HG03196 (cell line): ENCODE measurements around the gene KAZN.

Source experiments
- ATAC-seq: cut with Tn5 transposase; IDR thresholded peaks from one replicate; pipeline ENCODE4 v1.9.1; 2021; ENCODE audit not compliant: unreplicated experiment

The KAZN gene

GRCh38 chr1:14925336-14926136 is 327.1 kb downstream of the KAZN start:
- ATAC-seq = no peak

- ATAC-seq = no peak
These were observed 327.7 kb downstream of the KAZN start for GRCh38 chr1:14926229-14926628.

GRCh38 chr1:14926818-14927575 is 328.5 kb downstream of the KAZN start:
- no peak for ATAC-seq

DNA sequence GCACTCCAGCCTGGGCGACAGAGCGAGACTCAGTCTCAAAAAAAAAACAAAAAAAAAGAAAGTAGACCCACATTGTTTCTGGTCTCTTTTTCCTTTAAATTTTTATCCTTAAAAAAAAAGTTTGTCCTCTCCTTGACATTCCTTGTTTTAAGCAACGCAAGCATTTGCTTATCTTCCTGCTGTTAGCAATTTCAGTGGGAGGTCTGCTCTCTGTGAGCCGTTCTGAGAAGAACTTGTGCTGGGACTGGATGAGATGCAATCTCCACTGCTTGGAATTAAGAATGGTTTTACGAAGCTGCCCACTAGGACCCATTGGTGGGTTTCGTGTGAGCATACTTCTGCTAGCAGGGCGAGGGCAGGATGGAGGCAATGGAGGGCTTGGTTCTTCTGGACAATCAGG is 329.9 kb downstream of the KAZN start:
- ATAC-seq = no peak

GRCh38 chr1:14928886-14929546 is 330.5 kb downstream of the KAZN start:
- no peak for ATAC-seq

DNA sequence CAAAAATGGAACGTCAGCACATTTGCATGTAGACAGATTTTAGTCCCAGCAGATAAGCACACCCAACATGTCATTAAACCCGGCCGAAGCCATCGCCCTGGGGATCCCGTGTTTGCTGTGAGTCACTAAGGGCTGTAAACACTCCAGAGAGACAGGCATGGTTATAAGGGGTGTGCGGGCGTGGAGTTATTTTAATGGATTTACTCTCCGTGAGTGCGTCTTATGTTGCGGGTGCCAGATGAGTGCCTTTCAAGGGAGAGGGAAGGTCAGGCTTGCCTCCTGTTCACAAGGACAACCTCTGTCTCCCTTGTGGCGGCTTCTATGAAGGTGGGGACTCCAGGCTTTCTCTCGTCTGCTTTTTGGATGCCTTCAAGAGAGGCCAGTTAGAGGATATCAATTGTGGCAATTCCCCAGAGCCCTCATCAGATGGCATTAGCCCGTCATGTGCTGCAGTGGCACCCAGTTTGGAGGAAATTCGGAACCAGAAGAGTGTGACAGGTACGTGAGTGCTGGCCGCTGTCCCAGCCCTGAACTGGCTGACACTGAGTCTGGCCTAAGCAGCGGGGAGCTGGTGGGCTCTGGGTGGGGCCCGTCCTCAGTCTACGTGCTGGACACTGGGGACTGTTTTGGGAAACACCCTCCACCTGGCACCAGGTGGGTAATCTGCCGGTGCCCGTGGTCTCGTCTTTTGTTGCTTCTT is 331.2 kb downstream of the KAZN start:
- no peak for ATAC-seq

- ATAC-seq = no peak
These were observed 331.9 kb downstream of the KAZN start for GRCh38 chr1:14930247-14930965.

- ATAC-seq = no peak
These were observed 333.7 kb downstream of the KAZN start for GRCh38 chr1:14932034-14932638.

- ATAC-seq = no peak
These were observed 336.4 kb downstream of the KAZN start for GRCh38 chr1:14934867-14935266.

- ATAC-seq = no peak
These were observed 338.3 kb downstream of the KAZN start for GRCh38 chr1:14936815-14937214.

DNA sequence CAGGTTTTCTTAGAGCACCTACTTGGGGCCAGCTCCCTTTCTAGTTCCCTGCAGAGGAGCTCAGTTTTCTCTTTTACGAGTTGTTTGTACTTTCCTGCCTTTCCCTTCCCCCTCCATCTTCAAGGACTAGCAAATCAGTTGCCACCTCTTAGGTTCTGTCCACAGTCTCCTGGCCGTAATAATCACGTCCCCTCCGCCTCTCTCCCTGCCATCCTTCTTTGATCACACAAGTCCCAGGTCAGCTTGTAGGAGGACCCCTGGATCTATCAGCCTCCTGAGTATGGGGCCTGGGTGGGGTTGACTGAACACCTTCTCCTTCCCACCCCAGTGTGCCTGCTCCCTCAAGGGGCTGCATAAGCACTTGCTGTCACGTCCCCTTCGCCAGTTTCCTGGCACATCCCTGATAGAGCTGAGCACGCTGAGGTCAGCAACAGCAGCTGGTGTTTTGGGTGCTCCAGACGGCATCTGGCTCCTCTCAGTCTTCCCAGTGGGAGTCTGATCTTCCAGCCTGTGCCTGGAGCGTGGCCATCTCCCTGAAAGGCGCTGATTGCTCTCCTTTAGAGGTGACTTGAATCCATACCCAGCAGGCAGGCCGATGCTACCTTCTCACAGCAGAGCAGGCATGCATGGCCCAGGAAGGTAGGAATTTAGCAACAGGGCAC is 338.9 kb downstream of the KAZN start:
- ATAC-seq = no peak

DNA sequence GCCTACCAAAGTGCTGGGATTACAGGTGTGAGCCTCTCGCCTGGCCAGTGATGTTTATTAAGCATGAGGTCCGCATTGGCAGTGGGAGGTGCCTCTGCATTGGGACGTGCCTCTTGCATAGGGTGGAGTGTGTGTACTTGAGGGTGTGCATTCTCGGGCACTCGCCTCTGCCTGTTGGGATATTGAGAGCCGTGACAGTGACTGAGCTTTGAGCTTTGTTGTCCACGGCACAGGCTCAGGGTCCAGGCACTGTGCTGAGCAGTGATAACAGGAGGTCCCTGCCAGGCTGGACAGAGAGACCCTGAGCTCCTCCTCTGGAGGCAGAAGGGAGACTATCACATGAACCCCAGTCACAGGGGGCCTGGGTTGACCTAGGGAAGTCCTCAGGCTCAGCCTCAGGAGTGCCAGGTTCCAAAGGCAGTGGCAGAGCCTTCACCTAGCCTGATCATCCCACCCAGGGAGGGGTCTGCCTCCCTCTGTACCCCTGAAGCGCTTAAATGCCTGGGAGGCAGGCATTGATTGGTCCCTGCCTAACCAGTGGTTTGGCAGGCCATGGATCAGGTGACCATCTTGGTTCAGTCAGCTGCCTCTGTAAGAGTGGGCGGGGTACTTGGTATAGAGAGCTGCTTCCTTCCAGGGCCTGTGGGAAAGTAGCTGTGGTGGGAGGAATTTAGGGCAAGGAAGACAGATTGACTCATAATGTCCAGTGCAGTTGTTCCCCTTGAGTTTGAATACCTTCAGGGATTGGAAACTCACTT is 341.2 kb downstream of the KAZN start:
- ATAC-seq = no peak

- no peak for ATAC-seq
These were observed 341.9 kb downstream of the KAZN start for GRCh38 chr1:14940285-14940870.

DNA sequence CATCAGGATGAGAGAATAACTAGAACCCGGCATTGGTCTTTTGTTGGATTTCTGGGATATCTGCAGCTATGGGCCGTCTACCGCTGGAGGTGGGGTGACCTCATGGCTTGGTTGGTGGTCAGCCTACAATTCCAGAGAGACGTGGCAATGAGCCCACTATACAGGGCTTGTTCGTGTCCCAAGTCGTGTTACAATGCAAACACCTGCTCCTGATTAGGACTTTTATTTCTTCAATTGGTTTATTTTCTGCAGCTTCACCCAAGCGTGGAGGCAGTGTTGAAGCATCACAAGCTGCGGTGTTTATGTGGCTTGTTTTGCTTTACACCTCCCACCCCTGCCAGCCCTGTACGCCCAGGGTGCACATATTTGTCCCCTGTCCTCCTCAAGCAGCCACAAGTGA is 343.4 kb downstream of the KAZN start:
- ATAC-seq = no peak

DNA sequence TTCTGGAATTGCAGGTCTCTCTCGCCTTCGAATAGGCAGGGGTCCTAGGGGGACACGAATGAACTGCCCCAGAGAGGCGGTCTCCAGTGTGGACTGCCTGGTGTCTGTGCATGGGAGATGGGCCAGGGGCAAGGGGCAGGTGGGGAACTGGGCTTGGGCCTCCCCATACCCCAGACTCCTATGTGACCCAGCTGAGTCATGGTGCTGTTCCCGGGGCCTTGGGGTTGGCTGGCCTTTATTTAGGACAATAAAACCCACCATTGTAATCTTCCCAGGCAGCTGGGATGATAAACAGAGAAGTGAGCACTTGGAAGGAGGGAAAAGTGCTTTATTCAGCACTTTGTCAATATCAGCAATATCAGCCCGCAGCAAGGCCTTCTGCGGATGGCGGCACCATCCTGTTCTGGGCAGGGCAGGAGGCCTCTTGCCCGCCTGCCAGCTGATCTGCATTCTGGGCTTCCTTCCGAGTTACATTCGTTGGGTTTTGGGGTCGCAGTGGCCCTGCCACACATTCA is 346.0 kb downstream of the KAZN start:
- ATAC-seq = no peak

DNA sequence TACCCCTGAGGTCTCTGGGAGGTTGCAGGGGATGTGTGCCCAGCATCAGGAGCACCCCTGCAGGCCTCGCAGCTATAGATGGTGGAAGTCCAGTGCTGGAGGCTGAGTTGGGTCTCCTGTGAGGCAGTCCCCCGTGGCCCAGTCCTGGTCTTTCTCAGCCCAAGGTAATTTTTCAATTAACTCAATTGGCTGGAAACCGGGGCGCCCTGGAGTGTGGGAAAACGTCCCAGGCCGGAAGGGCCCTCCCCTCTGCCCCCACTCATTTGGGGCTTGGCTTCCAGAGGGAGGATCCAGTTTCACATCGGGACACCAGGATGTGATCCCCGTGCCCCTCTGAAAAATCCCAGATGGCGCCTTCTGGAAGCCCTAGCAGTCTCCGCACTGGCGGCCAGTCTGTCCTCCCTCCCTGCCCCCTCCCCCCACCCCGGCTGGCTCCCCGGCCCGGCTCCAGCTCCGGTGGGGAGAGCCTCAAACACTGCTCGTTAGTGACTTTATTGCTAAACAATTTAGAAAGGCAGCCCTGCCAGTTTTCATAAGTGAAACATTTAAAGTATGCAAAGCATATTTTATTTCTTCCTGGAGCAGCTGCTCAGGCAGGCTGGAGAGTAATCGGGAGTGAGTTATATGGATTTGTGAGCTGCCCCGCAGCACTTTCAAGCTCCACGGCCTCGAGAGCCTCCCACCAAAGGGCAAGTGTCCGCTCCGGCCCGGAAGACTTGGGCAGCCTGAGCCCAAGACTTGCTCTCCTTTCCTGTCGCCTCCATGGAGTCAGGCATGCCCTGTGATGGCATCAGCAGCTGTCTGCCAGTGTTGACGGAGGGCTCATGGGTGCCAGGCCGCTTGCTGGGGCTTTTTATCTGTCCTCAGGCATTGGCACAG is 346.9 kb downstream of the KAZN start:
- ATAC-seq = no peak

DNA sequence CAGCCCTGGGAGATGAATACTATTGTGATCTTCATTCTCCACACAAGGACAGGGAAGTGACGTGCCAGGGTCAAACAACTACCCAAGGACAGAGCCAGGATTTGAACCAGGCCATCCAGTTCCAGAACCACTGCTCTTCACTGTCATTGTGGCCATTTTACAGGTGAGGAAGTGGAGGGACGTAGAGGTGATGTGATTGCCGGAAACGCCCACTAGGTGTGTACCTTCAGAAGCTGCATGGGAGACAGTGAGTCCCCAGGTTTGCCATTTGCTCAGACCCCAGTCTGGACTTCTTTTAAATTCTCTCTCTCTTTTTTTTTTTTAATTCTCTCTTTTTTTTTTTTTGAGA is 347.5 kb downstream of the KAZN start:
- ATAC-seq = no peak
